HG03521 (cell line): ENCODE data around the gene RIBC1.
"Not testable (repeated sequence)": the region's sequence is repeated elsewhere in the genome, so short reads cannot be mapped to it uniquely, and the experiment has no call there.

Source experiments
- ATAC-seq: cut with Tn5 transposase; IDR thresholded peaks from one replicate; pipeline ENCODE4 v1.9.1; 2021; ENCODE audit warnings: mild to moderate bottlenecking, moderate library complexity; ENCODE audit not compliant: unreplicated experiment

Gene RIBC1

DNA sequence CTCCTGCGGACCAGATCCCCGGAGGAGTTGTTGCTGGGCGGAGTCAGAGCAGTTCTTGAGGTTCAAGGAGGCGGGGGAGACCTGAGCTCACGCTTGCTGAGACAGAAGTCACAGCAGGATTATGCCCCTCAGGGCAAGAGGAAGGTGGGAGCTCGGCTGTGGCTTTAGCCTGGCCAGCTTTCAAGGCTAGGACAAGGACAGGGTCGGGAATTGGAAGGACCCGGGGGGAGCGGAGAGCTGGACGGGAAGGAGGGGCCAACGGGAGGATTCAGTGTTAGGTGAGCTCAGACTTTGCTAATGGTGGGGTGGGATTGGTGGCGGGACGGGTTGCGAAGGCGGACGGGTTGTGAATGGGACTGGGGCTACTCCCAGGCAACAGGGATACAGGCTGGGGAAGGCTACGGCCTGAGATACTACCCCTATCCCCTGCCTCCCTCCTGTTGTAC, at the start of gene RIBC1:
Gene RIBC1 (plus strand): TSS at position 13 of the 446 bp plus-strand sequence. CDS start 3,404 bp downstream, outside the sequence.
- peak; percentile 4 for ATAC-seq

DNA sequence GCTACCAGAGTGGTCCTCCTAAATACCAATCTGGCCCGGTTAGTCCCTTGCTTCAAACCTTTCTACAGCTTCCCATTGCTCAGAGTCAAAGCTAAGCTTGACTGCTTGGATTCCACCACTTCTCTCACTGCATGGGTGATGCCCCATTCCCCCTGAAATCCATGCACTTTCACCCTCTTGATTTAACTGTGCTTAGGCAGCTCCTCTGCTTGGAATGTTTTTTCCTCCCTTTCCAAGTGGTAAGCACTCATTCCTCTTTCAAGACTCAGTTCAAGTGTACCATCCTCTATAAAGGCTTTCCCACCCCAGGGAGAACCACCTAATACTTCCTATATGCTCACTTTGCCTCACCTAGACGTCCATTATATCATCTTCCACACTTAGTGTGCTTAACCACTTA, 49.4 kb upstream of the RIBC1 start:
- no peak for ATAC-seq

DNA sequence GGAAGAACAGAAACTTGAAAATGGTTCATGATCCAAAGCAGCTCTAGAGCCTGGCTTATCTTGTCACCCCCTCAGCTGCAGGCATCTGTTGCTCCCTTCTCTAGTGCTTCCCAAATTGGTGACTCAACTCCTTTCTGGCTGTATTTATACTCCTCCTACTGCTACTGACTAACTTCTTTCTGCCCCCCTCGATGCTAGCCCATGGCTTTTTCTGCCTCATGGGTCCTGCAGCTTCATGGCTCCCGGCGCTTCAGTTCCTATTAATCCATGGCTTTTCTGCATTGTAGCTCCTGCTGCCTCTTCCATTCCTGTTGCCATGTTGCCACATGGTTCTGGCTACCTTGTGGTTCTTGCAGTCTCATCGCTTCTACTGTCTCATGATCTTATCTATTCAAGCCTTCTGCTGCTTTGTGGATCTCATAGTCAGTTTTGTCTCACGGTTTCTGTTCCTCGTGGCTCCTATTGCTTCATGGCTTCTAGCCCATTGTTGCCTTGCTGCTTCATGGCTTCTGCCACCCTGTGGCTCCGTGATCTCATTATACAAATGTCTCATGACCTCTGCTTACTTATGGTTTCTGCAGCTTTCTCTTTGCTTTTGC, 48.4 kb upstream of the RIBC1 start:
- ATAC-seq = no peak

DNA sequence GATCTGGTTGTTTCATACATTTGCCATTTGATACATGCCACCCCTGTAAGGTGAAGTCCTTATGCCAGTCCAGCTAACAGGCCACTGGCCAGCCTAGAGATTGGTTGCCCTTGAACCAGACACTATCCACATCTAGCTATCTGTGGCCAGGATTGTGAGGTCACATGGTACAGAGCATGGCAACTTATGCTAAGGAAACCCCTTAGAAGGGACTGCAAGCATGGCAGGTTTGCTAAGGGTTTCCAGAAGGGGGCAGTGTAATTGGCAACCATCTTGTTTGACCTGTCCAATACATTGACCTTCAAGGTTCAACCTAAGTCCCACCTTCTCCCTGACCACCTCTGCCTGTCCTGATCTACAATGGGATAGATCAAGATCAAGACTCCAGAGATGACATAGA, 47.8 kb upstream of the RIBC1 start:
- no peak for ATAC-seq

DNA sequence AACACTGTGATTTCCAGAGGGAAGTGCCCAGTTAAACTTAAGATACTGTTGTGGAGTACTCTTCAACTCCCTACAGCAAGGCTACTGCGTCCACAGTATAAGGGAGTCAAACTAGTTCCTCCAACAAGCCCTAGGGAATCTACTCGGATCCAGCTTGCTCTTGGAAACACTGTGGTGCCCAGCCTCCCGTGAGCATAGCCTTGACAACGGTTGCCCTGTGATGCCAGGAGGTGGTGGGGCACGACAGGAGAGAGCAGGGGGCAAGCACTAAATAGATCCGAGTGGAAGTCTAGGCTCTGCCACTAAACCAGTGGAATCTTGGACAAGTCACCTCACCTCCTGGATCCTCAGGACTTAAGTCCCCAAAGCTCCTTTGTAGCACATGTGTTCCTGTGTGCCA, 45.8 kb upstream of the RIBC1 start:
- no peak for ATAC-seq

DNA sequence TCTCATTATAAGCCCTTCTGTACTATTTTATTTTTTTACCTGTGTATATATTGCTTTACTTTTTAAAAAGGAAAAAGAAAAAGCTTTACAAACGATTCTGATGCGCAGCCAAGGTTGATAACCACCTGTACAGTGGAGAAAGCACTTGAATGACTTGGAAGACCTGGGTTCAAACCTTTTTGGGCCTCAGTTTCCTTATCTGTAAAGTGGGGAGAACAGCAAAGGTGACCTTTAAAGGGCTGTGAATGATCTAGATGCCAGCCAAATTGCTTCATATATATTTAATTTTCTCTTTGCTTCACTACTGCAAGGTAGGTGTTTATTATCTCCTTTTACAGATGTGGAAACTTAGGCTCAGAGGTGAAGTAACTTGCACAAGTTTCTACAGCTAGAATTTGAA, 45.2 kb upstream of the RIBC1 start:
- no peak for ATAC-seq

DNA sequence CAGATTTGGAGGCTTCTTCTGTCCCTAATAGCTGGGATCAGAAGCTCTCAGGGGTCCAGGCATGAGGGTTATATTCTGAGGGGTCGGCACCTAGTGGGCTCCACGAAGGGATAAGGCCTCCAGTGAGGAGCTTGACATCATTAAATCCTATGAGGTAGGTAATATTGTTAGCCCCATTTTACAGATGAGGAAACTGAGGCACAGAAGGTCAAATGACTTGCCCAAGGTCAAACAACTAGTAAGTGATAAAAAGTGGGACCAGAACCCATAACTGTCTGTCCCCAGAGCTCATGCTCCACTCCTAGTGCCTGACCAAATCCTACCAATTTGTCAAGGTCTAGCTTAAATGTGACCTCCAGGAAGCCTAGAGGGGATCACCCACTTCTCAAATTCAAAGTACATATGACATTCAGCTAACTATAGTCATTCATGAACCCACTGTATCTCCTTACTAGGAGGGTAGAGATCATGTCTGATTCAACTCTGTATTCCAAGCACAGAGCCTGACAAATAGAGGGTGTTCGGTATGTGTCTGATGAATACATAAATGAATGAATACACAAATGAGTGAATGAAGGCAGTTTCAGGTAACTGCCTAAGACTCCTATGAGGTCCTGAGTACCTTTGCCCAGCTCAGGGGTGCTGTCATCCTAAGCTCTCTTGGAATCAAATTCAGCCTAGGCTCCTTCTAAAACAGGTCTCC, 43.5 kb upstream of the RIBC1 start:
- ATAC-seq = no peak

DNA sequence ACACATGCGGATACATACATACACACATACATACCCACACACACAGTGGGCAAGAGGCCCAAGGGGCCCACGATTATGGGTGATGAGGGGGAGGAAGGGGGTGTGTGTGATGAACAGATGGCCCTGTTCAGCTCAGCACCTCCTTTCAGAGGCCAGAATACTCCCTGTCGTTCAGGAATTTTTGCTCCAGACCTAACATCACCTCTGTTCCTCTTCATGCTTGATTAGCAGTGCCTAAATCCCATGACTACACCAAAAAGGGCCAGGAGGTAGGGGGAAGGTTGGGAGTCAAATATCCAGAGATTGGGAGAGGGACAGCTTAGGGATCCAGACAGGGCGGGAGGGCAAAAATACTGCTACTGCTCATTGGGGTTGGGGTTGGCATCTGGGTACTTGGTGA, 42.9 kb upstream of the RIBC1 start:
- no peak for ATAC-seq

DNA sequence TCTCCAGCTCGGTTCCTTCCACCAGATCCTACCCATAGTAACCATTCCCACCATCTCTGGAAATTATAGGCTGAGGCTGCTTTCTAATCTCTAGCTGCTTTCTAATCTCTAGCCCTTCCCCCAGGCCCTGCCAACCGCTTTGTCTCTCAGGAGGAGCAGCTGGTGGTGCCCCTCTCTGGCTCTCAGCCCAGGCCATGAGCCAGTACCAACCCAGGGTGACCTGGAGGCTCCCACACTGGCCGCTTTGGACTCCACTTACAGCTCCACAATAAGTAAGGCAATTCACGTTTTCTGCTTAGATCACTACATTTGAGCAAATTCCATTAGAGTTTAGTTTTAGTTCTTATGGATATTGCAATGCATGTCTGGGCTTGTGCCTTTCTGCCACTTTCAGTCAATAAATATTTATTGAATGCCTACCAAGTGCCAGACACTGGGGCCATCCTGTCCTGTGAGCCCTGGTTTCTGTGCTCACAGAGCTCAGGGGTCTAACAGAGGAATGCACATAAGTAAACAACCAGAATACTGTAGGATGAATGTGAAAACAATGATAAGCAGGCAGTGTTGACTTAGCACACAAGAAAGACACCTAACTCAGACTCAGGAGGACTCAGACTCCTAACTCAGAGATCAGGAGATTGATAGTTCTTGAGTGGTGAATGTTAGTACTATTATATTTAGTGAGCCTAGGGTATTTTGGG, 39.1 kb upstream of the RIBC1 start:
- no peak for ATAC-seq

DNA sequence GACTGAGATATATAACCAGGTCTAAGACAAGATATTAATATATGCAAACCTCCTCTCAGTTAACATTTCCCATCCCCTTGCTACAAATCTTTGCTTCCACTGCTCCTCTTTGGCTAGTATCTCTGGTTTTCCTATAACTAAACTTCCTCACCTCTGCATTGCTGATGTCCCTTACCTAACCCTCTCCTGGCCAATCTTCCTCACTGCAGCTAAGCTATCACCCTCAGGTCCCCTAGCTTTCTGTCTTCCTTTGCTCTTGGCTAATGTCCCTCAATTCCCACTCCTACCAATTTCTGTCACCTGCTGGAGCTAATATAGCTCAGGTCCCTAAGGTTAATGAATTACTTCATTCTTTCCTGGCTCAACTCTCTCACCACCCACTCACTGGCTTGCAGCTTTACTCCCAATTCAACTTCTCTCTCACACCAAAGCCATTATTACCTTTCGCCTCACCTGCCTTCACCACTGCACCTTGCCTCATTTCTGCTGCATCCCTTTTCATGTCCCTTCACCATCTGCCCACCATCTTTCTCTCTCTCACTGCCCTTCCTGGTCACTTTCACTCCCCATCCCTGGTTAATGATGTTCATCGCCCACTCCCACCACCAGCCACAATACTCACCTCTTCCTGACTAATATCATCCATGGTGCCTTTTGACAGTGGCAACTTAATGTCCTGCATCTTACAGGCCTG, 26.9 kb upstream of the RIBC1 start:
- no peak for ATAC-seq

DNA sequence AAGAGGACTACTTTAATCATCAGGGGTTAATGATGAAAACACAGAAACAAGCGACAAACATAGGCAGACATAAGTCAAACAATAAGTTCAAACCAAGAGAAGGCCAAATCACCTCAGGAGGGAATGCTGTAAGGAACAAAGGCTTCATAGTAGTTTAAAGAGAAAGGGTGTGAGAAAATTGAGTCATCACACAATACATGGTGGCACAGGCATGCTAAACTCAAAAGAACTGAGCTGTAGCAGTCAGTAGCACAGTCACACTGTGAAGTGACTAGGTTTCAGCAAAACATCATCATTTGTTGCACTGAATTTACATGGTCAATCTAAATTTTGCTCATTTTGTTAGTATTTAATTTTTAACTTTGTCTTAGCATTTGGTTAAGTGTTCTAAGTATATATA, 24.5 kb upstream of the RIBC1 start:
- no peak for ATAC-seq

DNA sequence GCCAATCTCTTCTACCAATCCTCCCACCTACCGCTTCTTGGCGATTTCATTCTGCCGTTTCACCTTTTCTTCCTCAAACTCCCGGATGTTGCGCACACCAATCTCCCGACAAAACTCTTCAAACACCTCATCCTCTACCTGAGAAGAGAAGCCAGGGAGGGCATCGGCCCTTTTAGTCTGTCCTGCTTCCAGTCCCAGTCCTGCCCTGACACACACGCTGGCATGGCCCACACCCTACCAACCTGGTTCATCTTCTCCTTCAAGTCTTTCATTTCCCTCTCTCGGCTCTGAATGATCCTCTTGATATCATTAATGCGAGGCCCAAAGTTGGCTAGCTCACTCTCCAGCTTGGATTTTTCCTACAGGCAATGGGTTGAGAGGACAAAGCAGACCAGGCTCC, 19.1 kb upstream of the RIBC1 start:
- ATAC-seq = no peak

DNA sequence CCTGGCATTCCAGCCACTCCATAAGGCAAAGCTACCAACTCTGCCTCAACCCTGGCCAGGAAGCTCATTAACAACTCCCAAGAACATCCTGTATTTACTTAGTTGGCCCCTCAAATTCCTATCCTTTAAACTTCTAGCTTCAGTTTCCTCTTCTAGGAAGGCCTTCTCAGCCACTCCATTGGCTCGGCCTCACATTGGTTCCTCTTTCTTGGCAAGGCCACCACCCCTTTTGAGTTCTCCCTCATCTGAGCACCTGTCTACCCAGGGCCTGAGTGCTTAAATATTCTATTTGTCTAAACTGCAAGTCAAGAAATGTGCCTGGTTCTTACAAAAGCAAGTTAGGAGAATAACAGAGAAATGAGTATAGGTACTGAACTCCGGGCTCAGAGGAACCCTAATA, 10.2 kb upstream of the RIBC1 start:
- ATAC-seq = no peak

DNA sequence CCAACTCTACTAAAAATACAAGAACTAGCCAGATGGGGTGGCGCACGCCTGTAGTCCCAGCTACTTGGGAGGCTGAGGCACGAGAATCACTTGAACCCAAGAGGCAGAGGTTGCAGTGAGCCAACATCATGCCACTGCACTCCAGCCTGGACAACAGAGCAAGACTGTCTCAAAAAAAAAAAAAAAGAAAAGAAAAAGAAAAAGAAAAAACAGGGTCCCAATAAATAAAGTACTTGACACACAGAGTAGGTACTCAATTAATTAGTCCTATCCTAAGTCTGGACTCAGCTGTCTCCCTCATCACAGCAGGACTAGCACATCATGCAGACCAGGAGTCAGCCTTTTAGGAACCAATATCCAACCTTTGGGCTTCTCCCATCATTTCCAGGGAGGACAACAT, 2.3 kb upstream of the RIBC1 start:
- not testable (repeated sequence) for ATAC-seq

DNA sequence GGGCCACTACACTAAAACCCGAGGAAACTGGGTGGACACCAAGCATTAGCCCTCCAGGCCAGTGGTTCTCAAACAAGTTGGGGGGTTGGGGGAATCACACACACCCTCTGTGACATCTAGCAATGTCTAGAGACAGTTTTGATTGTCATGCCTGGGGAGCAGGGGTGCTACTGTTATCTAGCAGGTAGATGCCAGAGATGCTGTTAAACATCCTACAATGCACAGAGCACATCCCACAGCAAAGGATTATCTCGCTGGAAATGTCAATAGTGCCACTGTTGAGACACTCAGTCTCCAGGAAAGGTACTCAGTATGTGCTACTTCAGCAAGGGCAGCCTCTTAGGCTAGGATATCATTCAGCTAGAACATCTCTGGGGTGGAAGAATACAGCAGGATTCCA, 1.5 kb upstream of the RIBC1 start:
- no peak for ATAC-seq

DNA sequence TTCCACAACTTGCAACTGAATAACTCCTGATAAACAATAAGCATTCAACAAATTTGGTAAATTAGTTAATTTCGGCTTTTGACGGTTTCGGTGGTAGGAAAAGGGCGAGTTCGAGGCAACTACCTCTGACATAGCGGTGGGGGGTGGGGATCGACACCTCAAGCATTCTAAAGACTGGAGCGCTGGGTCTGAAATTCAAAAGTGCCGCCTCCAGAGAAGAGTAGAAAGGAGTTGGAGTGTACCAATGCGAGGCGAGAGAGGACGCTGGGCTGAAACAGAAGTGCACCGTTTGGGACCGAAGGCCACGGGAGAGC, 944 bp upstream of the RIBC1 start:
- peak; percentile 5 for ATAC-seq

DNA sequence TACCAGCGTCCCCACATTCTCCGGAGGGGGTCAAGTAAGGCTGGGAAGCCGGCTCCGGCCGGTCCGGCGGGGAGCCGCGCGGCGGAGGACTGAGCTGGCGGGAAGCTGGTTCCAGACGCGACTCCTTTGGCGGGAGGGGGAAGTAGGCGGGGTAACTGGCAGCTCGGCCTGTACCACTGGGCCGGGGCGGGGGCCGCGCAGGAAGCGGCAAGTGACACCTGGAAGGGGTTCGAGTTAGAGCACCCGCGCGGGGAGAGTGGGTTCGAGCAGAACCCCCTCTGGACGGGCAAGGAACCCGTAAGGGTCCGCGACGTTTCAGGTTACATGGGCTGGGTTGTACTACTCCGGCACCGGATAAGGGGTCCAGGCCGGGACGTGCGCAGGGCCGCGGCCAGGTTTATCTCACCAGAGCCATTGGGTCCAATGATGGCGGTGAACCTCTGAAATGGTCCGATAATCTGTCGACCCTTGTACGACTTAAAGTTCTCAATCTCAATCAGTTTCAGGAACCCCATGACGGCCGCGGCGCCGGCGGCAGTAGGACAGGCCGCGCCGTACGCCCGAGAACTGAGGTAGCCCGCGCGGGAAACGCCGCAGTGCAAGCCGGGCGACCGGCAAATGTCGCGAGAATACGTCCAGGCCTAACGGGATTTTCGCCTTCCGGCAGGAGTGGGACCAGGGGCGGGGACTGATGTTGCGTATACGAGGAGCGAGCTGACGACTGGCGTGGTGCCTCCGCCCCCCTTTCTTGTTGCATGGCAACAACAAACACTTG, 400 bp upstream of the RIBC1 start, which contains the start of gene SMC1A:
Gene SMC1A (minus strand): TSS at position 569 of the 775 bp plus-strand sequence. CDS start 54 bp downstream, at position 515.
- peak; percentile 90 for ATAC-seq

DNA sequence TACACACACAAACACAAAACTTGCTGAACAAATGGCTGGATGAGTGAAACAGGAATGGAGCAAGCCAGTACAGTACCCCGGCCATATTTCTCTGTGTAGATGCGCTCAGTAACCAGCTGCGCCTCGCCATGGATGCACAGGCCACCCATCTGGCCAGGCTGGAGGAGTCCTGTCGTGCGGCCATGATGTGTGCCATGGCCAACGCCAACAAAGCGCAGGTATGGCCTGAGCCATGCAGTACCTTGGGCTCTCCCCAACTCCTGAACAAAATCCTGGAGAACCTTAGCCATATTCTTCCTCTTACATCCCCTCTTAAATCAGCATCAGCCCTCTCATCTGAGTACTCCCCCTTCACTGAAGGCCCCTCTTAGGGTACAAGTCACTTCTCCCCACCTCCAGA, 7.1 kb downstream of the RIBC1 start:
- no peak for ATAC-seq

DNA sequence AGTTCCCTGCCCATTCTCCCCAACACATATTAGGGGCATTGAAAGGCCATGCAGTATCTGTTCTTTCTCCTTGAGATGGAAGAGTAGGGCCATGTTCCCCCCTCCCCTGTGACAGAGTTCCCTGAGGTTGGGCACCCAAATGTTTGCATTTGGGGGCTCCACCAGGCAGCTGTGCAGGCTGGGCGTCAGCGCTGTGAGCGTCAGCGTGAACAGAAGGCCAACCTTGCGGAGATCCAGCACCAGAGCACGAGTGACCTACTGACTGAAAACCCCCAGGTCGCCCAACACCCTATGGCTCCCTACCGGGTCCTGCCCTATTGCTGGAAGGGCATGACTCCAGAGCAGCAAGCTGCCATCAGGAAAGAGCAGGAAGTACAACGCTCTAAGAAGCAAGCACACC, 7.6 kb downstream of the RIBC1 start:
- ATAC-seq = no peak

DNA sequence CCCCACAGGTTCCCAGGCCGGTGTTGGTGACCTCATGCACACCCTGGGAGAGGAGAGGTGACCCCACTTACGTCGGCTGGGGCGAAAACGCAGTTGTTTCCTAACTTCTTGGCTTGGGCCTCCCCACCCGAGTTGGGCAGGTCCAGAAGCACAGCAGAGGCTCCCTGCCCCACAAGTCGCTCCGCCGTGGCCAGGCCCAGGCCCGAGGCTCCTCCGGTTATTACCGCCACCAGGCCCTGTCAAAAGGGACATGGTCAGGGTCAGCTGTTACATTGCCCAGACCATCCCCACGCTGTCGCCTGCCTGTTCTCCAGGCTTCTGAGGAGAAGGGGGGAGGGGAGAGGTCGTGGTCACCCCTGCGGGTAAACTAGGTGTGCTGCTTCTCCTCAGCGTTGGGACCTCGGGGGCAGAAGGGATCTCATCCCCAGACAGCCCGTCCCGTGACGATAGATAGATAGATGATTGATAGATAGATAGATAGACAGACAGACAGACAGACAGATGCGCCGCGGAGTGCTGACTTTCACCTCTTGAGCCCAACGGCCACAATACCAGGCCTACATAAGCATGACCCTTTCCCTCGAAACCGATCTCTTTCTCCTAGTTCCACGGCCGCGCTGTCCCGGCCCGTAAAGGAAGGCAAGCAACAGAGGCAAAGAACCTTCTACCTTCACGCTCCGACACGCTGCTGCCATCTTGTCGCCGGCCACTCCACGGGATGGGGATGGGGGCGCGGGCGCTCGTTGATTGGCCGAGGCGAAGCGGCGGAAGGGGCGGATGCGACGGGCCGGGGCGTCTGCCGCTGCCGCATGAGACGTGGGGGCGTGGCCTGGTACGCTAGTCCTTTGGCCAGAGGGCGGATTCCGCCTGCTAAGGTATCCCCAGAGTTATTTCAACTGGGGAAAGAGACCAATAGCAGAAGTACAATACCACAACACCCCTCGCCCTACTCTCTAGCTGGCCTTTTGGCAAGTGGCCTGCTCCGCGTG, 11.3 kb downstream of the RIBC1 start, which contains the start of gene HSD17B10:
Gene HSD17B10 (minus strand): TSS at position 720 of the 989 bp plus-strand sequence. CDS start 25 bp downstream, at position 695.
- ATAC-seq = peak; percentile 95
